ENCODE data around the gene PCDH9. TPM values are rescaled to one million over a fixed set of nuclear protein-coding genes. Genes with fewer than 3 reads are reported as not detected.
A peak's percentile ranks its signal among the peaks of the same experiment; 100 is the strongest.

The PCDH9 gene
- total RNA-seq = 10.0 and 13.9 TPM in 2 replicates
- polyA plus RNA-seq (2012) = 3.6 TPM

- no peak for DNase-seq (ENCODE audit: low read depth)
Measured at GRCh38 chr13:67229481-67230403, at the start of gene PCDH9. TSS of gene PCDH9 (minus strand) at chr13:67230336. CDS start at chr13:67228440, 1,896 bp downstream.

GRCh38 chr13:67278235-67278634, 48.1 kb upstream of the PCDH9 start:
- DNase-seq (ENCODE audit: low read depth) = peak; percentile 70

GRCh38 chr13:67277581-67277980, 47.4 kb upstream of the PCDH9 start:
- DNase-seq (ENCODE audit: low read depth) = no peak

- no peak for DNase-seq (ENCODE audit: low read depth)
Measured at GRCh38 chr13:67275351-67275960, 45.3 kb upstream of the PCDH9 start.

GRCh38 chr13:67273001-67273400, 42.9 kb upstream of the PCDH9 start:
- peak; percentile 10 for DNase-seq (ENCODE audit: low read depth)

- DNase-seq (ENCODE audit: low read depth) = peak; percentile 76
Measured at GRCh38 chr13:67267136-67267535, 37.0 kb upstream of the PCDH9 start.

- no peak for DNase-seq (ENCODE audit: low read depth)
Measured at GRCh38 chr13:67259208-67259607, 29.1 kb upstream of the PCDH9 start.

GRCh38 chr13:67258482-67258881, 28.3 kb upstream of the PCDH9 start:
- DNase-seq (ENCODE audit: low read depth) = peak; percentile 75

GRCh38 chr13:67238861-67239260, 8.7 kb upstream of the PCDH9 start:
- no peak for DNase-seq (ENCODE audit: low read depth)

GRCh38 chr13:67238277-67238859, 8.2 kb upstream of the PCDH9 start:
- peak; percentile 62 for DNase-seq (ENCODE audit: low read depth)

GRCh38 chr13:67235265-67235664, 5.1 kb upstream of the PCDH9 start:
- DNase-seq (ENCODE audit: low read depth) = no peak

GRCh38 chr13:67232384-67232783, 2.2 kb upstream of the PCDH9 start:
- no peak for DNase-seq (ENCODE audit: low read depth)

GRCh38 chr13:67231289-67232000, 1.3 kb upstream of the PCDH9 start:
- DNase-seq (ENCODE audit: low read depth) = no peak

GRCh38 chr13:67230404-67231288, 510 bp upstream of the PCDH9 start:
- peak; percentile 99 for DNase-seq (ENCODE audit: low read depth)

GRCh38 chr13:67228916-67229315, 1.2 kb downstream of the PCDH9 start:
- peak; percentile 32 for DNase-seq (ENCODE audit: low read depth)

GRCh38 chr13:67228031-67228430, 2.1 kb downstream of the PCDH9 start:
- no peak for DNase-seq (ENCODE audit: low read depth)

GRCh38 chr13:67227131-67227983, 2.8 kb downstream of the PCDH9 start:
- no peak for DNase-seq (ENCODE audit: low read depth)

- no peak for DNase-seq (ENCODE audit: low read depth)
Measured at GRCh38 chr13:67226696-67227095, 3.4 kb downstream of the PCDH9 start.

Data from myocyte (in vitro differentiated cells).